GM18907 (cell line): ENCODE results near the gene KLHL11.
"Not testable (repeated sequence)": the region's sequence is repeated elsewhere in the genome, so short reads cannot be mapped to it uniquely, and the experiment has no call there.

Source experiments
- ATAC-seq: cut with Tn5 transposase; IDR thresholded peaks from one replicate; pipeline ENCODE4 v1.9.1; 2021; ENCODE audit warnings: mild to moderate bottlenecking, moderate library complexity; ENCODE audit not compliant: unreplicated experiment

KLHL11 gene

GRCh38 chr17:41837761-41838538 is 27.3 kb downstream of the KLHL11 start, which contains the start of gene KLHL10:
KLHL10 (plus strand) TSS chr17:41837825; CDS start chr17:41837933, 108 bp downstream.
- no peak for ATAC-seq

- ATAC-seq = no peak
Observed at GRCh38 chr17:41836550-41837196, 28.6 kb downstream of the KLHL11 start.

GRCh38 chr17:41835800-41836549 is 29.2 kb downstream of the KLHL11 start, which contains the start of gene NT5C3B:
NT5C3B (minus strand) TSS chr17:41836232; CDS start chr17:41836193, 39 bp downstream.
- ATAC-seq = peak; percentile 52

- peak; percentile 25 for ATAC-seq
Observed at GRCh38 chr17:41835214-41835799, 29.9 kb downstream of the KLHL11 start.

- ATAC-seq = not testable (repeated sequence)
Observed at GRCh38 chr17:41829961-41830360, 35.3 kb downstream of the KLHL11 start.

GRCh38 chr17:41825175-41825845 is 39.9 kb downstream of the KLHL11 start:
- no peak for ATAC-seq

- ATAC-seq = no peak
Observed at GRCh38 chr17:41824086-41824485, 41.1 kb downstream of the KLHL11 start.

- no peak for ATAC-seq
Observed at GRCh38 chr17:41823580-41823979, 41.6 kb downstream of the KLHL11 start.

GRCh38 chr17:41823141-41823524 is 42.1 kb downstream of the KLHL11 start:
- ATAC-seq = no peak

GRCh38 chr17:41822216-41823140 is 42.7 kb downstream of the KLHL11 start:
- no peak for ATAC-seq

GRCh38 chr17:41821776-41822175 is 43.4 kb downstream of the KLHL11 start:
- no peak for ATAC-seq

GRCh38 chr17:41818024-41818423 is 47.2 kb downstream of the KLHL11 start:
- no peak for ATAC-seq

- ATAC-seq = no peak
Observed at GRCh38 chr17:41816637-41817320, 48.4 kb downstream of the KLHL11 start.

GRCh38 chr17:41814195-41814594 is 51.0 kb downstream of the KLHL11 start:
- no peak for ATAC-seq

- ATAC-seq = no peak
Observed at GRCh38 chr17:41813699-41814124, 51.5 kb downstream of the KLHL11 start.

- ATAC-seq = no peak
Observed at GRCh38 chr17:41813152-41813680, 52.0 kb downstream of the KLHL11 start.

- ATAC-seq = no peak
Observed at GRCh38 chr17:41812381-41813151, 52.7 kb downstream of the KLHL11 start, which contains the start of gene FKBP10. FKBP10 (plus strand) TSS chr17:41813004; CDS start chr17:41813035, 31 bp downstream.
